SIG-M5 treated with dmso at 0.1 percent for 504 hours (cell line): ENCODE measurements around the gene KCNT1.

Source experiments
- DNase-seq: peaks from one replicate; lab custom pipeline; 2025; ENCODE audit not compliant: unreplicated experiment; lab: John Stamatoyannopoulos, UW

KCNT1 gene

GRCh38 chr9:135777623-135778177 is 75.7 kb downstream of the KCNT1 start:
- DNase-seq = no peak

DNA sequence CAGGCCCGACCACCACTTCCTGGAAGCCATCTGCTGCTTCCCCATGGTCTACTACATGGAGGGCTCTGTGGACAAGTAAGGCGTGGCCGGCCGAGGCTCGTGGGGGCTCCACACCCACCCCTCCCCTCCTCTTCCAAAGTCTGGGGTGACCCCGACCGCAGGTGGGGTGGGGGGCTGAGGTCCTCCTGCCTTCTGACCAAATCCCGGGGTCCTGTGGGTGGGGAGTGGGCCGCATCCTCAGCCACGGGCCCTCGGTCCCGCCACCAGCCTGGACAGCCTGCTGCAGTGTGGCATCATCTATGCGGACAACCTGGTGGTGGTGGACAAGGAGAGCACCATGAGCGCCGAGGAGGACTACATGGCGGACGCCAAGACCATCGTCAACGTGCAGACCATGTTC is 76.4 kb downstream of the KCNT1 start:
- DNase-seq = no peak

DNA sequence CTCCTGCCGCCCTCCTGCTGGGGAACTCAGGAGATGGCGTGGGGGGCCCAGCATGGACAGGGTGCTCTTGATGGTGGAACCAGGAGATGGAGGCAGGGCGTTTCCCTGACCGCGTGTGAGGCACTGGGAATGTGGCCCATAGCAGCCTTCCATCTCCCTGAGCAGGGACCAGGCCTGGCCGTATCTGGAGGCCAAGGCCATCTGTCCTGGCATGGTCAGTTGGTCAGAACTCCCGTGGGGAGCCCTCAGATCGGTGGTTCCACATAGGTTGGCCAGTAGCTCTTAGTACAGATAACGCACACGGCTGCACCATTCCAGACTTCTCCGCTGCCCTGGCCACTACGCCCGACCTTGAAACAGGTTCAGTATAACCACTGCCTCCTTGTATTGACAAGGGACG is 77.6 kb downstream of the KCNT1 start:
- no peak for DNase-seq

DNA sequence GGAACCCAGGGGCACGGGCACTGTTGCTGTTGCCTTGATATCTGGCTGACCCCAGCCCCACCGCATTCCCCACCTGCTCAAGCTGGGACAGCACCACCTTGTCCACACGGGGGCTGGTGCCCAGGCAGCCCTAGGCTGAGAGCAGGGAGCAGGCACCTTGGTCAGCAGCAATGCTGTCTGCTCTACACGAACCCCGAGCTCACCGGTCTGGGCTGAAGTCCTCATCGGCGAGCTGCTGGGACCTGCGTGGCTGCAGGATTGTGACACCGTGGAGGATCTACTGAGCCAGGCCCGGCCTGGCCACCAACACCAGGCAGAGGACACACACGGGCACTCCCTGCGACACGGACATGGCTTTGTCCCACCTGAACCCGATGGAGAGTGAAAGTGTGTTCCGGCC is 78.1 kb downstream of the KCNT1 start:
- DNase-seq = no peak

DNA sequence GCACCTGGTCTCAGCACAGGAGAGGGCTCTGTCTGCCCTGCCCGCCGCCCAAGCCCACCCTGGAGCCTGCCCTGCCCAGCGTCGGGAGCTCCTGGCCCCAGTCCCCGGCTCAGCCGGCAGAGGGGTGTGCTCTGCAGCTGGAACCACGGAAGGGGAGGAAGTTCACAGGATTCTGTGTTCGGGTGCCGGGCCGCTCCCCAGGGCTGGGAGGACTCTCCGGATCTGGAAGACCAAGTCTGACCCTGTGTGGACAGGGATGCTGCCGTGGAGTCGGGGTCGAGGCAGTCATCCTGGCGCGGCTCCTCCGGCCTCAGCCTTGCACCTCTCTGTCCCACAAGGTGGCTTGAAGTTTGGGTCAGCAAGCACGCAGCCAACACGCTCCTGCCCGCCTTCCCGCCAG is 78.6 kb downstream of the KCNT1 start:
- DNase-seq = no peak

DNA sequence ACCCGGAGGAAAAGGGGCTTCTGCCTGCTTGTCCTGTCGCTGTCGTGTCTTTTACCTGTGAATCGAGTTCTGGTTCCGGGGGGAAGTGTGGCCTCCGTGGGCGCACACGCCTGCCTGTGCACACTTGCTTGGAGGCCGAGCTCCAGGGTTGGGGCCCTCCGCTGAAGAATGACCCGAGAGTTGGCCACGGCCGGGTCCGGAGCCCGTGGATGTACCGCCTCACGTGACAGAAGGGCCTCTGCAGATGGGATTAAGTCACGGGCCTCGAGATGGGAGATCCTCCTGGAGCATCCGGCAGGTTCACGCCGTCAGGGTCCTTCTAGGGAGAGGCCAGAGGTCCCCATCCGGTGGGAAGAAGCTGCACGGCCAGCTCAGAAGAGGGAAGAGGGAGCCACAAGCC is 81.0 kb downstream of the KCNT1 start:
- DNase-seq = no peak

- no peak for DNase-seq
Observed at GRCh38 chr9:135783540-135784245, 81.7 kb downstream of the KCNT1 start.

GRCh38 chr9:135785013-135785575 is 83.1 kb downstream of the KCNT1 start:
- no peak for DNase-seq

GRCh38 chr9:135786146-135786690 is 84.2 kb downstream of the KCNT1 start:
- DNase-seq = no peak

DNA sequence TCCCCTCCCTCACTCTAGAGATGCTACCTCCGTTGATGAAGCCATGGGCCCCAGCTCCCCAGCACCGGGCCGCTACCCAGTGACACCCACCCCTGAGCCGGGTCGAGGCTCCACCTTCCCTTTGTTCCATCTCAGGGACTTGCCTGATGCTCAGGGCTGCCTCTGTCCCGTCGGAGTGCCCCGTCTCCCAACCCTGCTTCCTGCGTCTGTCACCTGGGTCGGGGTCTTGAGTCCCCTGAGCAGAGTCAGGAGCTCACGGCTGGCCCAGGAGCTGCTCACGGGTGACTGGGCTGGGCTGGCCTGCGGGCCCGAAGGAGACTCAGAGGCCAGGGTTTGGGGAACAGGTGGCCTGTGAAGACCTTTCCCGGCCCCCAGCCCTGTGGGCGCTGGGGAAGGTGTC is 85.3 kb downstream of the KCNT1 start:
- no peak for DNase-seq

DNA sequence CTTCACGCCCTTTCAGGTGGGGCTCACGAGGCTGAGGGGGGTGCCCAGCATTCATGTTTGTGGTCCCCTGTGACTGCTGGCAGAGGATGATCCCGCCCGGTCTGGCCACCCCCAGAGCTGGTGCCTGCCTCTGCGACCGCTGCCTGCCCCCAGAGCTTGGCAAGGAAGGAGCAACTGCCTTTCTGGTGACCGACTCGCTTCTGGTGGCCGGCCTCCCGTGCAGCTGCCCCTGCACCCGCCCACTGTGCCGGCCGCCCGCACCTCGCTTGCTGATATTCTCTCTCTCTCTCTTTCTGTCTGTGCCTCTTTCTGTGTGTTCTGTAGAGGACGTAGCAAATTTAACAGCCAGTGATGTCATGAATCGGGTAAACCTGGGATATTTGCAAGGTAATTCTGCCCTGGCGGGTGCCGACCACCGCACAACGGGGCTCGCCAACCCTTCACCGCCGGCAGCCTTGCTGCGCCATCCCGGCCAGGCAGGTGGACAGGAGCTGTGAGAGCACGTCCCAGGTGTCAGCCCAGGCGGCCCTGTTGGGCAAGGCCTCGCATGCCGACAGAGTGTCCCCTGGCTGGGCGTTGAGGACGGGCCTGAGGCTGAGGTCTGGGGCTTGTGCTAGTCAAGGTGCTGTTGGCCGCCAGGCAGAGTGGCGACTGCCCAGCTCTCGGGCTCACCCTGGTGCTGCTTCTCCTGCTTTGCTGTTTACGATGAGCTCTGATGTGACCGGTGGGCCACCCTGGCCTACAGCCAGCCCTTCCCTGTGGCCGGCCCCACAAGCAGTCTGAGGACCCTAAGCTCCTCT is 86.0 kb downstream of the KCNT1 start:
- DNase-seq = no peak

DNA sequence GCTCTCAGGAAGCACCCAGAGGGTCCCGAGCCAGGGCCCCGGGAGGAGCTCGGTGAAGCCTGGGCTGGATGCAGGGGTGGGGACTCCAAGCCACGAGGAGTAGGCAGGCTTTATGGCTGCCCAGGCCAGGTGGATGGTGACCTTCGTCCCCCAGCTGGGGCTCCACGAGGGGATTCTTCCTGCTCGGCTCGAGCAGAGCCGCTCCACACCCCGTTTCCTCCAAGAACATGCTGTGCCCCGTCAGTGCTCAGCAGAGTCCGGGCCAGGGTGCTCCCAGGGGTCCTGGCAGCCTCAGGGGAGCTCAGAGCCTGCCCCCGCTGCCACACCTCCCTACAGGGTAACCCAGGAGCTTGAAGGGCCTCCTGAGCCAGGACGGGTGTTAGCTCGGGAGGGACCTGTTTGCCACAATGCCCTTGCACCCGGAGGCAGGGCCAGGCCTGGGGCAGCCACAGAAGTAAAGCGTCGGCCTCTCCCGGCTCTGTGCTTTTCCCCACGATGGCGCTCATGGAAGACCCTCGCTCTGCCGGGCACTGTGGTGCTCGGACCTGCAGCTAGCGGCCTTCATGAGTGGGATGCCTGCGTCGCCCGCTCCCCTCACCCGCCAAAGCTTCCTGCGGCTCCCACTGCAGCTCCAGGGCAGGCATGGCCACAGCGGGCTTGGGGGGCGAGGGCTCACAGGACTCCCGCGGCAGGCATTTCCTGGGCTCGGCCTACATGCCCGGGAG is 86.8 kb downstream of the KCNT1 start:
- no peak for DNase-seq

- DNase-seq = no peak
Observed at GRCh38 chr9:135789838-135790291, 87.9 kb downstream of the KCNT1 start.

DNA sequence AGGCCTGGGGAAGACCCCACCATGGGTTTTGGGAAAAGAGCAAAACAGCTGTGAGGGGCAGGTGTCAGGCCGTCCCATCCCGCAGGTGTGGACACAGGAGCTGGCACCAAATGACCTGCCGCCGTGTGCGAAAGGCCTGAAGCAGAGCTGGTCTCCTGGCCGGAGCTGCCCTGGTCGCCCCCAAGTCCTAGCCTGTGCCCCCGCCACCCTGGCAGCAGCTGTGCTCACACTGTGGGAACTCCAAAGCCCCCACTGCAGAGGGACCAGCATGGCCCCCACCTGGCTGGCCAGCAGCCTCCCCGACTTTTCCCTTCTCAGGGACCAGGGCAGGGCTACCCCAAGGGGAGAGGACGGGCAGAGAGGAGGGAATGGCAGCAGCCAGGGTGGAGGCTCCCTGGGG is 88.4 kb downstream of the KCNT1 start:
- no peak for DNase-seq

DNA sequence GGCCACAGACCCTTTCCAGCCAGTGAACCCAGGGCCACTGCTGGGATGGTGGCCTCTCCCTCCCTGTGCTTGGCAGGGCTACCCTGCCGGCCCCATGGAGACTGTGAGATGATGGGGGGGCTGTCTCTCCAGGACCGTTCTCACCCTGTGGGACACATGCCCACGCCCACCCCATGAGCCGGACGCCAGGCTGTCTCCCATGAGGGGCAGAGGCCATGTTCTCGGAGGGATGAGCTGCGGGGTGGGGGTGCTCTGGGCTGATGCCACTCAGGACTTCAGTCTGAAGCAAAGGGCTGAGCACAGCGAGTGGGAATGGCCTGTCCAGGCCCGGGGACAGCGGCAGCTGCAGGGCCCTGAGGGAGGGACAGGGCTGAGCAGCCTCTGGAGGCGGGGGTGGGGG is 88.9 kb downstream of the KCNT1 start:
- DNase-seq = no peak

DNA sequence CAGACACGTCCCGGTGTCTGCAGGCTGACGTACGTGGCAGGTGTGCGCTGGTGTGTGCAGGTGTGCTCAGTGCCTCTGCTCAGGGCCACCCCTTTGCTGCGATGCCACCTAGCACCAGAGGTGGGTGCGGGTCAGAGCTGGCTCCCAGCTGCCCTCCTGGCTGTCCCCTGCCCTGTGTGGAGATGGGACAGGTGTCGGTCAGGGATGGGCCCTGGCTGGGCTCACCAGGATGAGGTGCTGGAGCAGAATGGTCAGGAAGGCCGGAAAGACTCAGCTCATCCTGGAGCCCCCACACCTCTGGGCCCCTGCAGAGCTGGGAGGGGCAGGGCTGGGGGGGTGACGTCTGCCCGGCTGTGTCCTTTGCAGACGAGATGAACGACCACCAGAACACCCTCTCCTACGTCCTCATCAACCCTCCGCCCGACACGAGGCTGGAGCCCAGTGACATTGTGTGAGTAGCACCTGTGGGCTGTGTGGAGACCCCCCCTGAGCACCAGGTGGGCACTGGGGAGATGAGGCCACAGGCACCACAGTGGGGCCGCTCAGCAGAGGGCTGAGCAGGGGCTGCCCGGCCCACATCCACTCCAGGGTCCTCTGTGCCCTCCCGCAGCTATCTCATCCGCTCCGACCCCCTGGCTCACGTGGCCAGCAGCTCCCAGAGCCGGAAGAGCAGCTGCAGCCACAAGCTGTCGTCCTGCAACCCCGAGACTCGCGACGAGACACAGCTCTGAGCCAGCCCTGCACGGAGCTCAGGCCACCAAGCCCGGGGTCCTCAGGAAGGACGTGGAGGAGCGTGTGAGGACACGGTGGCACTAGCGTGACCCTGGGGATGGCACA is 89.7 kb downstream of the KCNT1 start:
- no peak for DNase-seq

GRCh38 chr9:135792268-135793128 is 90.5 kb downstream of the KCNT1 start:
- no peak for DNase-seq

DNA sequence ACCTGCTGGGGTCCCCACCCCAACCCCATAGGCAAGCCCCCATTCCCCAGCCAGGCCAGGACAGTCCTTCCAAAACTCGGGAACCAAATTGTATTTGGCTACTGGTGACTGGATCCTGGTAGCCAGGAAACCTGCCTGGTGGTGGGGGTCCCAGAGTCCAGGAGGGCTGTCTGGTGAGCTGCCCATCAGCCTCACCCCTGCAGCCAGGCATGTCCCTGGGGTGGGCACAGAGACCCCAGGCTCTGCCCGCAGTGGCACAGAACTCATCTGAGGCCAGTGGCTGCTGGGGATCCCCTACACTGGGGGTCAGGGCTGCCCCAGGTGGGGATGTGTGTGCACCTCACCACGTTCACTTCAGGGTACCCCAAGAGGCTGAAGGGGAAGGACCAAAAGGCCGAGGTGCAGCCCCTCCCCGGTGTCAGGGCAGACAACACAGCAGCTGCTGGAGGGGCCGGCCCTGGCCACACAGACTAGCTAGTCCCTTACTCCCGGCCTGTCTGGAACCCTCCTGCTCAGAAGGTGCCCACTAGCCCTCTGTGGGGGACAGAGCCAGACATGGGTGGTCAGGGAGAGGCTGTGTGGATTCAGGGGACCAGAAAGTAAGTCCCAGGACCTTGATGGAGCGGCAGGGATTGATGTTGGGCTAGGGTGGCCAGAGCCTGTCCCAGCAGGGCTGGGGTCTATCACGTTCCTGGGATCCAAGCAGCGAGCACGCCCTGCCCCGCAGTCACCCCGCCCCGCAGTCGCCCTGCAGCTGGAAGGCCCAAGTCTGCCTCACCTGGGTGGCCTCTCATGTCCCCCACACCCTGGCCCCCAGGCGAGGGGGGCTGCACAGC is 91.5 kb downstream of the KCNT1 start:
- no peak for DNase-seq

- DNase-seq = no peak
Observed at GRCh38 chr9:135794057-135794335, 92.0 kb downstream of the KCNT1 start.
